Gastrocnemius medialis (tissue), 4 donors: ENCODE measurements around the gene C1orf35. TPM values are rescaled to one million over a fixed set of nuclear protein-coding genes. Genes with fewer than 3 reads are reported as not detected.

Experiments
- ATAC-seq, 2 donors: fragments of 150-250 bp; one replicate each; pipeline ENCODE4 v1.9.1; 2016
- DNase-seq, 2 donors: peaks; one replicate each; pipeline ENCODE4 v3.0.0-alpha.2; 2019
- H3K27ac ChIP-seq, 4 donors: fragments of 200-600 bp; sonication (generic); 1 replicate in 1 of 4; 2 replicates in 3 of 4; pipeline ENCODE4 v1.5.1; 2016 to 2018; ENCODE audit warnings: mild to moderate bottlenecking in 2 of 4, moderate library complexity in 1 of 4
- H3K27me3 ChIP-seq, 3 donors: fragments of 200-600 bp; sonication (generic) in 2 of 3; 1 replicate in 1 of 3; 2 replicates in 2 of 3; pipeline versions ENCODE4 v1.5.1 to v1.6.0; 2016 to 2019; ENCODE audit warnings: mild to moderate bottlenecking in 1 of 3, moderate library complexity in 1 of 3
- H3K36me3 ChIP-seq, 2 donors: fragments of 200-600 bp; sonication (generic) in 1 of 2; one replicate each; pipeline ENCODE4 v1.5.1; 2017 to 2018
- H3K4me1 ChIP-seq, 2 donors: fragments of 200-600 bp; sonication (generic) in 1 of 2; one replicate each; pipeline ENCODE4 v1.5.1; 2016 to 2017; ENCODE audit warnings: mild to moderate bottlenecking in 2 of 2
- H3K4me3 ChIP-seq, 4 donors: fragments of 200-600 bp; sonication (generic) in 3 of 4; 1 replicate in 1 of 4; 2 replicates in 3 of 4; pipeline ENCODE4 v1.5.1; 2016 to 2019; ENCODE audit warnings: mild to moderate bottlenecking in 2 of 4
- H3K9me3 ChIP-seq, 3 donors: fragments of 200-600 bp; sonication (generic) in 2 of 3; 1 replicate in 1 of 3; 2 replicates in 2 of 3; pipeline ENCODE4 v1.5.1; 2016 to 2019
- POLR2A ChIP-seq, 2 donors: fragments of 450-650 bp; IDR thresholded peaks; one replicate each; pipeline ENCODE4 v1.6.1; 2017; ENCODE audit warnings: antibody characterized with exemption in 2 of 2, mild to moderate bottlenecking in 2 of 2, moderate library complexity in 2 of 2
- in situ Hi-C, 4 donors: fragments of 200-750 bp; cut with MboI; loops; one replicate each; pipeline versions ENCODE4 v1.15.0 to v1.8.0; 2017; ENCODE audit warnings: low sequenced_read_pairs in 4 of 4
- intact Hi-C: fragments of 100-400 bp; cut with DNase I; formaldehyde crosslinking; loops from one replicate; pipeline ENCODE4 v1.15.1; 2023; ENCODE audit warnings: low total_unique reads
- total RNA-seq, 4 donors: library from RNA; depleted of rRNA; stranded (reverse); fragments of >200 nt; gene quantifications; one replicate each; pipeline versions ENCODE4 v1.1.0 to v1.2.3, GENCODE V29; 2016
- TF ChIP-seq, protein P1 (sequence below), 5 experiments: fragments of 450-650 bp in 3 of 5; fragments of 200-600 bp in 2 of 5; sonication (generic) in 2 of 5; IDR thresholded peaks in 4 of 5; conservative IDR thresholded peaks in 1 of 5; 1 replicate in 4 of 5; 2 replicates in 1 of 5; pipeline ENCODE4 v1.5.1; 2016 to 2019; ENCODE audit warnings: antibody characterized with exemption in 5 of 5, mild to moderate bottlenecking in 3 of 5, moderate library complexity in 3 of 5

C1orf35 gene
- total RNA-seq, 4 donors from 2014 or later = 5.9 to 11.0 (median 7.8) TPM

GRCh38 chr1:228064296-228064695 is 38.8 kb downstream of the C1orf35 start:
- DNase-seq = no peak
- Histone ChIP-seq H3K9me3 (no peaks in the 10 kb centered on the region), H3K36me3 (no peaks in the 10 kb centered on the region), H3K4me1 (peaks cover 0 to 5% of the 10 kb centered on the region in 2 donors), H3K4me3 (no peak overlapping the region), H3K27ac (no peak overlapping the region), H3K27me3 (peaks cover 61 to 82% (median 64%) of the 10 kb centered on the region in 3 donors)
- TF ChIP-seq, protein P1, sequence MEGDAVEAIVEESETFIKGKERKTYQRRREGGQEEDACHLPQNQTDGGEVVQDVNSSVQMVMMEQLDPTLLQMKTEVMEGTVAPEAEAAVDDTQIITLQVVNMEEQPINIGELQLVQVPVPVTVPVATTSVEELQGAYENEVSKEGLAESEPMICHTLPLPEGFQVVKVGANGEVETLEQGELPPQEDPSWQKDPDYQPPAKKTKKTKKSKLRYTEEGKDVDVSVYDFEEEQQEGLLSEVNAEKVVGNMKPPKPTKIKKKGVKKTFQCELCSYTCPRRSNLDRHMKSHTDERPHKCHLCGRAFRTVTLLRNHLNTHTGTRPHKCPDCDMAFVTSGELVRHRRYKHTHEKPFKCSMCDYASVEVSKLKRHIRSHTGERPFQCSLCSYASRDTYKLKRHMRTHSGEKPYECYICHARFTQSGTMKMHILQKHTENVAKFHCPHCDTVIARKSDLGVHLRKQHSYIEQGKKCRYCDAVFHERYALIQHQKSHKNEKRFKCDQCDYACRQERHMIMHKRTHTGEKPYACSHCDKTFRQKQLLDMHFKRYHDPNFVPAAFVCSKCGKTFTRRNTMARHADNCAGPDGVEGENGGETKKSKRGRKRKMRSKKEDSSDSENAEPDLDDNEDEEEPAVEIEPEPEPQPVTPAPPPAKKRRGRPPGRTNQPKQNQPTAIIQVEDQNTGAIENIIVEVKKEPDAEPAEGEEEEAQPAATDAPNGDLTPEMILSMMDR (IDR thresholded peaks at IDR 0.05 in 4 of 5, conservative IDR thresholded peaks at IDR 0.05 in 1 of 5) = no peak
- TF ChIP-seq POLR2A (IDR thresholded peaks at IDR 0.05) = no peak
- intact Hi-C loops = no loop called here
- ATAC-seq = no peak
- in situ Hi-C loops = no loop called here

DNA sequence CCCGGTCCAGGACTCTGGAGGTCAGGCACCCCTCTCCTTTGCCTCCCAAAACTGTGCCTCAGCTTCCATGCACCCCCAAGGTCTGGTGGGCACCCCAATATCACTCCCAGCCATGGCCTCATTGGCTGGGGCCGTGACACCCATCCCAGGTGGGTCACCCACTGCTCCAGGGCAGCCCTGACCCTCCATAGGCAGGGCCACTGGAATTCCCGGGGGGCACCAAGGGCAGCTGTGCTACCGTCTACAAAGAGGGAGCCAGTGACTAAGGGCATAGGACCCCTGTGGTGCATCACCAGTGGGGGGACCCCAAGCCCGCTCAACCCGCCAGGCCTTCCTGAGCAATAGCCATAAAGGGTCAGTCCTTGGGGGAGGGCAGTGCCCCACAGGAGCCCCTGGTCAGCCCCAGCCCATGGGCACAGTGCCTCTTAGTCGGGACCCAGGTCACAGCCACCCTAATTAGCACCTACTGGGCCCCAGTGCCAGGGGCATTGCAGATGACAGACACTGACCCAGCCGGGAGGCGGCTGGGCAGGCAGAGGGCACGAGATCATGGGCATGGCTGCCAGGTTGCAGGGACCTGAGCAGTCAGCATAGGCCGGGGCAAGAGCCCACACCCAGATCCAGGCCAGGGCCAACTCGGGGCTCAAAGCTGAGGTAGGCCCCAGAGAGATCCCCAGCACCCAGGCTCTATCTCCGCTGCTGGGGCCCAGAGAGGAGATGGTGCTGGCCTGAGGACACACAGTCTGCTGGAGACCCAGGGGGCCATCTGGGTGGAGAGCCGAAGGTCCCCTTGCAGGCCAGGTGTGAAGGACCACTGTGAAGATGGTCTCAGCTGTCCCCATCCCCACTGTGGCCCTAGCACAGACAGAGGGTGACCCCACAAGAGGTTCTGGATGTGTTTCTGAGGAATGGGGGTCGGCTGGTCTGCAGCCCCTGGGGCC is 39.6 kb downstream of the C1orf35 start:
- no peaks in the 10 kb centered on the region for H3K36me3 ChIP-seq
- no peak for TF ChIP-seq POLR2A (IDR thresholded peaks at IDR 0.05)
- TF ChIP-seq, protein P1 (IDR thresholded peaks at IDR 0.05 in 4 of 5, conservative IDR thresholded peaks at IDR 0.05 in 1 of 5) = no peak
- in situ Hi-C loops = no loop called here
- DNase-seq = no peak
- intact Hi-C loops = no loop called here
- H3K27ac ChIP-seq = no peak overlapping the region
- ATAC-seq = no peak
- H3K4me3 ChIP-seq = no peak overlapping the region
- peaks cover 0 to 5% of the 10 kb centered on the region in 2 donors for H3K4me1 ChIP-seq
- no peaks in the 10 kb centered on the region for H3K9me3 ChIP-seq
- H3K27me3 ChIP-seq = peaks cover 68 to 90% (median 71%) of the 10 kb centered on the region in 3 donors

GRCh38 chr1:228062812-228063211 is 40.3 kb downstream of the C1orf35 start:
- peaks cover 0 to 5% of the 10 kb centered on the region in 2 donors for H3K4me1 ChIP-seq
- H3K27me3 ChIP-seq = peaks cover 76 to 94% (median 78%) of the 10 kb centered on the region in 3 donors
- no peaks in the 10 kb centered on the region for H3K9me3 ChIP-seq
- intact Hi-C loops (no loop called here), in situ Hi-C loops (no loop called here)
- no peak for ATAC-seq
- TF ChIP-seq, protein P1 (IDR thresholded peaks at IDR 0.05 in 4 of 5, conservative IDR thresholded peaks at IDR 0.05 in 1 of 5) = no peak
- no peak for TF ChIP-seq POLR2A (IDR thresholded peaks at IDR 0.05)
- DNase-seq = no peak
- H3K4me3 ChIP-seq = no peak overlapping the region
- no peaks in the 10 kb centered on the region for H3K36me3 ChIP-seq
- no peak overlapping the region for H3K27ac ChIP-seq

- no peak for DNase-seq
- TF ChIP-seq, protein P1 (IDR thresholded peaks at IDR 0.05 in 4 of 5, conservative IDR thresholded peaks at IDR 0.05 in 1 of 5) = no peak
- TF ChIP-seq POLR2A (IDR thresholded peaks at IDR 0.05) = no peak
- H3K27me3 ChIP-seq = peaks cover 76 to 90% (median 79%) of the 10 kb centered on the region in 3 donors
- H3K36me3 ChIP-seq = no peaks in the 10 kb centered on the region
- H3K9me3 ChIP-seq = no peaks in the 10 kb centered on the region
- intact Hi-C loops = no loop called here
- no peak overlapping the region for H3K4me3 ChIP-seq
- no peak for ATAC-seq
- in situ Hi-C loops = no loop called here
- H3K27ac ChIP-seq = no peak overlapping the region
- peaks cover 0 to 5% of the 10 kb centered on the region in 2 donors for H3K4me1 ChIP-seq
Observed at GRCh38 chr1:228062085-228062791, 40.9 kb downstream of the C1orf35 start.
